NCI-H510A (cell line): ENCODE data around the gene NEUROD4.
"Not testable (repeated sequence)": the region's sequence is repeated elsewhere in the genome, so short reads cannot be mapped to it uniquely, and the experiment has no call there.

Experiments used
- DNase-seq: peaks from one replicate; lab custom pipeline; 2025; lab: John Stamatoyannopoulos, UW

Gene NEUROD4, protein sequence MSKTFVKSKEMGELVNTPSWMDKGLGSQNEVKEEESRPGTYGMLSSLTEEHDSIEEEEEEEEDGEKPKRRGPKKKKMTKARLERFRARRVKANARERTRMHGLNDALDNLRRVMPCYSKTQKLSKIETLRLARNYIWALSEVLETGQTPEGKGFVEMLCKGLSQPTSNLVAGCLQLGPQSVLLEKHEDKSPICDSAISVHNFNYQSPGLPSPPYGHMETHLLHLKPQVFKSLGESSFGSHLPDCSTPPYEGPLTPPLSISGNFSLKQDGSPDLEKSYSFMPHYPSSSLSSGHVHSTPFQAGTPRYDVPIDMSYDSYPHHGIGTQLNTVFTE

DNA sequence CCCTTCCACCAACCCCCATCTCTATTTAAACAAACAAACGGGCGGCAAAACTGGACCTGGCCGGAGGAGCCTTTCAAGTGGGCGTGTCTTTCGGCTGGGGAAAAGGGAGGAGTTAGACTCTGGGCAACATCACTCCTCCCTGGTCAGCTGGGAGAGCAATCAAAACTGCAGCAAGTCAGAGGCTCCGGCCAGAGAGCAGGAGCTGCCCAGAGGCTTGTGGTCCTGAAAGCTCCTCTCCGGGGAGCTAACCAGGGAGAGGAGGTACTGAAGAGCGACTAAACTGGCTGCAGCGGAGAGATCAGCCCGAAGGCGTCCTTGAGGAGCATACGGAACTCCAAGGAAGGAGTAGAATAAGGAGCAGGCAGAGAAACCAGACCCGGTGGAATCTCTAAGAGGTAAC, at the start of gene NEUROD4:
NEUROD4 (plus strand) TSS at position 191 of the 400 bp plus-strand sequence. CDS start 6,466 bp downstream, outside the sequence.
- peak; percentile 53 for DNase-seq

DNA sequence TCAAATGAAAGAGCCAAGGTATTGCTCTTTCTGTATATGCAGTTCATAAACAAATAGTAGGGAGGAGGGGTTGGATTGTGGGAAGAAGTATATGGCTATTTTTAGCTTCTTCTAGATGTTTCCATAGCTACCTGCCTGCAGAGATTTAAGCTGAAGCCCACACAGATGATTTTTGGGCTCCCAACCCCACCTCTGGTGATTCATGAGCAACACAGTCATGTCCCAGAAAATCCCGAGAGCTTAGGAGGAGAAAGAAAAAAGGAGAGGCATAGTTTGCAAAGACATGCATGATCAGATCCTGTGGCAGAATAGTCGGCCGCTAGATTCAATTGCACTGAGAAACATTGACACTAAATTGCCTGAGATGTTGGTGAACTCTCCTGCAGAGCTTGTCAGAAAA, 49.0 kb upstream of the NEUROD4 start:
- no peak for DNase-seq

DNA sequence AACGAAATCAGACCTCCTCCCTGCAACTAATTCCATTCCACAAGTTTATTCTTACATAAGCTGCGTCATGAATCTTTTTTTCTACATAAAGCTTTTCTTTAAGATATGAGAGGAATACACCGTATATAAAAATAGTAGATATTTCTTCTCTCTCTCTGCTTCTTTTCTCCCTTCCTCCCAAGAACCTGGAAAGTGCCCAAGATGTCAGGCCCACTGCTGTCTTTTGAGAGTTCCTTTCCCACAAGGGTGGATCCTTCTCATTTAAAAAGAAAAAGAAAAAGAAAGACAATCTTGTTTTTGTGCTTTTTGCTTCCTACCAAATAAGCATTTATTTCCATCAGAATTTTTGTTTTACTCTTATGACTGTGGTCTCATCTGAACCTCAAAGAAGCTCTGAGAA, 46.2 kb upstream of the NEUROD4 start:
- no peak for DNase-seq

DNA sequence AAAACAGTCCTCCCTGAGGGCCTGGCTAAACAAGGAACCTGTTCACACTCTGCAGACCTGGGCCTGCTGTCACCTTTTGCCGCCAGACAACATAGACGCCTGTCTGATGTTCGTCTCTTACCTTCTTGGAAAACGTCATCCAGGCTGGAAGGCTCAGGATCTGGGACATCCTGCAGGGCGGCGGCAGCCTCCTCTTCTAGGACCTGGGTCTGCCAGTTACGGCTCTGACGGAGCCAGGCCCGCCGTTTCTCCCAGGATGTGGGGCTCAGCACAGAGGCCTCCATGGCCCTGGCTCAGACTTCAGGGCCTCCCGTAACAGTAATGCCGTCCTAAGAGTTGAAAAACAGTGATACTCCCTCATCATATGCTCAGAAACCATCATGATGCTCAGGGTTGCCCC, 45.5 kb upstream of the NEUROD4 start:
- no peak for DNase-seq

DNA sequence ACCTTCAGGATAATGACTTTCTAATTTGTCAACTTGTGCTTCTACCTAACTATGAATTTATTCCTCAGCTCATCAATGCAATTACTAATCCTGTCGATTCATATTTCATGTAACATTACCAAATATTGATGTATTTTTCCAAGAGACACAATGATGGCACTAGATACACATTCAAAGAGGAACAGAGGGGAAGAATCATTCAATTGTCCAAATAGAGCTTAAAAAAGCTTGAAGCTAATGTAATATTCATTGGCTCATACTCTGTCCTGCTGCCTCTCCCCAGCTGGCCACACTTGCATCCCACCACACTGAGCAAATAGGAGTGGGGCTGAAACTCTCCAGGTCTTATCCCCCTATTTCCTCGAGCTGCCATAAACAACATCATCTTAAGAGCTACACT, 44.5 kb upstream of the NEUROD4 start:
- no peak for DNase-seq

DNA sequence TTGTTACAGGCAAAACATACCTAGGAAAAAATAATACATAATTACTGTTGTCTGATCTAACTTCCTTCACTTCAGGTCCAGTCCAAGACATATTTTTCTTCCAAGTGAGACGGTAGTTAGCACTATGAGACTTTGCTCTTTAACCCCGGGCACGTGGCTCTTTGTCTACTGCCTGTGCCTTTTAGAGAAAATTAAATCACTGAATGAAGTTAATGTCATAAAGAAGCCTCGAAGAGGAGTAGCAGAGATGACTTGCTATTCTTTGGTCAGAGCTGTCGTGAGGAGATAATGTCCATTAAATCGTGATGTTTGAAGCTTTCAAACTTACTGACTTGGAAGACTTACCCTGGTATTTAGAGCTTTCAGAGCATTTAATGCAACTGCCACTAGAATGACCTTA, 43.9 kb upstream of the NEUROD4 start:
- no peak for DNase-seq

DNA sequence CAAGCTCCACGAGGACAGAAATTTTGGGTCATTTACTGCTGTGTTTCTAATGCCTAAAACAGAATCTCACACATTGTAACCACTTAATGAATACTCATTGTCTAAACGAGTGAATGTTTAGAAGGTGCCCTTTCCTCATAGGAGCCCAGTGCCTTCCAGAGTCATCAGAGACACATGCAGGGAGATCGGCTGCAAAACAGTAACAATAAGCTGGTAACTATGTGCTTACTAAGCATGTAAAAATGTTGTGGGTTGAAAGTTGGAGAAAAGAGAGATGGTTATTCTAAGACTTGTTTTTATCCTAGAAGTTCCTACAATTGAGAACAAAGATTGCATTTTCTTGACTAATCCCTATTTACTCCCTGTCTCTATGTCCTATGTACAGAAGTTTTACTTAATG, 42.6 kb upstream of the NEUROD4 start:
- no peak for DNase-seq

DNA sequence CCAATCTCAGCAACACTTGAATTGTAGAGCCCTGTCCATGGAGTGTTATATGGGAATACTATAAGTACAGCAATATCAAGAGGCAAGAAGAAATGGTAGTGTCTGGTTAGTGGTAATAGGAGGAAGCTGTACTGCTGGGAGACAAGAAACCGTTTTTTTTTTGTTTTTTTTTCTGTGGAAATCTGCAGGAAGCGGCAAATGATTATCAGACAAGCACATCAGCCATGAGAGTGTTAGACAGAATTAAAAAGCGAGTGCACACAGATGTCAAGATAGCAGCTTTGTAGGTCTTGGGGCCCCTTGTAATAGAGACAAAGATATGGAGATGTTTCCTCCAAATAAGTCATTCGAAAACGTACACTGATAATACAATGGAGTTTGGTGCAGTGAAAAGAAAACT, 41.9 kb upstream of the NEUROD4 start:
- DNase-seq: no peak

DNA sequence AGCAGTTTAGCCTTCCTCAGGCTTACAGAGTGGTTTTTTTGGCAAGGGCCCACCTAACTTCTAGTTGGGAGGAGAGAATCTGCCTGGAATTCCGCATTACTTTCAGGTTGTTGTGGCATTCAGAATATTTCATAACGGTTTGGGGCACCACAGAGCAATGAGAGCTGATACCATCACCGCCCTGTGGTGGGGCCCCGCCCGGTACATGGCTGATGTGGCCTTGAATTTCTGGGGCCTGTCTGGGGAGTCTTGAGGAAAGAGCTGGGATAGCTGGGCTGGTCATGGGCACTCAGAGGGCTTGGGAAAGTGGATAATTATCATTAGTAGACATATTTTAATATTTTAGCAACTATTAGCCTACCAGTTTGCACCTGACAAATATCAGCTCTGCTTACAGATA, 39.4 kb upstream of the NEUROD4 start:
- no peak for DNase-seq

DNA sequence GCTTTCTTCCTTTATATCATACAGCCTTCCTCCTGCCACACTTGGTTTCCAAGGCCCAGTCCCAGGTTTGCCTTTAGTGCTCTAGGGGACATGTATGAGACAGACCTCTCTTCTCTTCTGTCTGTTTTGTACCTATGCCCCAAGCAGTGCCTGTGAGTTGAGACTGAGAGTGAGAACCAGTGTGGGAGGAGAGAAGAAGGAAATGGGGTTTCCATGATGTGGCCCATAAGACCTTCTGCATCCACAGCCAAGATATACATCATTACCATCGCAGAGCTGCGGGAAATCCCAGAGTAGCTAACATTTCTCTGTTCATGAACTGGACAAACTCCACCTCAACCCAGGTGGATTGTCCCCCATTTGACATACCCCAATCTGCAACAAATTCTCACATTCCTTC, 38.0 kb upstream of the NEUROD4 start:
- no peak for DNase-seq

DNA sequence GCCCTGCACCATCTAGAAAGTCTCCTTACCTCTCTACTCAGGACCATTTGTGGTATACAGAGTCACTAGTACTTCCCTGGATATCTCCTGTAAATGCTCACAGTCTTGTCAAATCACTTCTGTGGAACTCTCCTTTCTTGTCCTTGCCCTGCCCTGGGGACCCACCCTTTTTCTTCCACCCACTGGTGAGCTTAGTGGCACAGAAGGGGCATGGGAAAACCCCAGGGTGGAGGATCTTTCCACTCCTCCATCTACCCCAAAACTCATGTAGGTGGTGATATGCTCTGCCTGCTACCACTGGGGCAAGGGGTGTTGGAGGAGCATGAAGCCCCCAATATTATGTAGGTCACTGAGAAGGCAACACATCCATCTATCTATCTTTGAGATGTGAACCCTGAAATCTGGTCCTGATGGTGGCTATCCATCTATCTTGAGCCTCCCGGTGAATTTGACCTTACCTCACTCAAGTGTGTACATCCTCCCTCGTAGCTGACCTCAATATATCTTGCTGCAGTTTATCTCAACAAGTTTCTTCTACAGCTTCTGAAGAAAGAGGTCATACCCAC, 36.2 kb upstream of the NEUROD4 start:
- DNase-seq: no peak

DNA sequence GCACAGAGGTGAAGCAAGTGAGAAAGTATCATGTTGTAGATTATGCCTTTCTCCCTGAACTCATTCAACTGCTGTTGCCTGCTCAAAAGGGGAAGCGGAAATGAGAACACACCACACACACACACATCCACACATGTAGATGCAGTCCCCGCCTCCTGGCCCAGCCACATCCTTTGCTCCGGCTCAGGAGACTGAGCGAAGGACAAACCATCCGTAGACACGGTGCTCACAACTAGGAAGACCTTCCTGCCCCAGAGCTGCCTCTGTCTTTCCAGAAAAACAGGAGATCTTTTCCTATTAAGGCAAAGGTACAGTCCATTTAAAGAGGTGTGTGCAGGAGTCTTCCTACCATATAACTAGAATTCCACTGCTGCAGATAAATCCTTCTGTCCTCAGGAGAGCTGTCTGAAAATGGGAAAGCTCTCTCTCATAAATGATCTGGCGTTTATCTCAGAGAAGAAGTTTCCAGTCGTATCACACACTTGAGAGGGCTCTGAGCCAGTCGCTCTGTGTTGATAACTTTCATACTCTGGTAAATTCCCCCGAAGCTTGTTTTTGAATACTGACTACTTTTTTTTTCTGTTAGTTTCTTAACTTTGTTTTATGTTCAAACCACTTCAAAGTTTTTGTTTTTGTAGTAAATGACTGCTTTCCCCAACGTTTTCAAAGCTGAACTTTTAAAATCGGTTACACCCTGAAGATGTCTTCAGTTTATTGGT, 35.0 kb upstream of the NEUROD4 start, which contains the start of gene TESPA1:
TESPA1 (minus strand) TSS at position 105 of the 719 bp plus-strand sequence. CDS start 10,200 bp downstream, outside the sequence.
- DNase-seq: no peak

DNA sequence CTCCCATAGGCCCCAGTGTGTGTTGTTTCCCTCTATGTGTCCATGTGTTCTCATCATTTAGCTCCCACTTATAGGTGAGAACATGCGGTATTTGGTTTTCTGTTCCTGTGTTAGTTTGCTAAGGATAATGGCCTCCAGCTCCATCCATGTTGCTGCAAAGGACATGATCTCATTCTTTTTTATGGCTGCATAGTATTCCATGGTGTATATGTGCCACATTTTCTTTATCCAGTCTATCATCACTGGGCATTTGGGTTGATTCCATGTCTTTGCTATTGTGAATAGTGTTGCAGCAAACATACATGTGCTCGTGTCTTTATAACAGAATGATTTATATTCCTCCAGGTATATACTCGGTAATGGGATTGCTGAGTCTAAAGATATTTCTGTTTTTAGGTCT, 33.0 kb upstream of the NEUROD4 start:
- DNase-seq: not testable (repeated sequence)

DNA sequence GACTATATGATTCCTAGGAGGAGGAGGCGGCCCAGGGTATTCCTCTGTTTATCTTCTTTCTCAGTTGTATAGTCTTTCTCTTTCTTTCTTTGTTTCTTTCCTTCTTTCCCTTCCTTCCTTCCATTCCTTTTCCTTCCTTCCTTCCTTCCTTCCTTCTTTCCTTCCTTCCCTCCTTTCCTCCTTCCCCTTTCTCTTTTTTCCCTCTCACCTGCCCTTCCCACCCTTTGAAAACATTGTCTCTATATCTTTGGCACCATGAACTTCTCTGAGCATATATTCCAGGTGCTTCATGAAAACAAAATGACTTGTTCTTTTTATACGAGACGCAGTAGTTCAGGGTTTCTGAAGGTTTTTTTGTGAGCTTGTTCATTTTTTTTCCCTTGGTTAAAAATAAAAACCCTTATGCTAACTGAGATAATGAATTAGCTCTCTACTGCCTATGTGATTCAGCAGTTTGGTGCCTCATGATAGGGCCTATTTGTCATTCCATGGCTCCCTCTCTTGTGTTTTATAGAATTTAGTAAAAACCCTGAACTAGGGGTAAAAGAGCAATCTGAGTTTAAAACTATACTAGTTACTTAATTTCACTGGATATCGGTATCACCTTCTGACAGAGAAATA, 32.1 kb upstream of the NEUROD4 start:
- no peak for DNase-seq

DNA sequence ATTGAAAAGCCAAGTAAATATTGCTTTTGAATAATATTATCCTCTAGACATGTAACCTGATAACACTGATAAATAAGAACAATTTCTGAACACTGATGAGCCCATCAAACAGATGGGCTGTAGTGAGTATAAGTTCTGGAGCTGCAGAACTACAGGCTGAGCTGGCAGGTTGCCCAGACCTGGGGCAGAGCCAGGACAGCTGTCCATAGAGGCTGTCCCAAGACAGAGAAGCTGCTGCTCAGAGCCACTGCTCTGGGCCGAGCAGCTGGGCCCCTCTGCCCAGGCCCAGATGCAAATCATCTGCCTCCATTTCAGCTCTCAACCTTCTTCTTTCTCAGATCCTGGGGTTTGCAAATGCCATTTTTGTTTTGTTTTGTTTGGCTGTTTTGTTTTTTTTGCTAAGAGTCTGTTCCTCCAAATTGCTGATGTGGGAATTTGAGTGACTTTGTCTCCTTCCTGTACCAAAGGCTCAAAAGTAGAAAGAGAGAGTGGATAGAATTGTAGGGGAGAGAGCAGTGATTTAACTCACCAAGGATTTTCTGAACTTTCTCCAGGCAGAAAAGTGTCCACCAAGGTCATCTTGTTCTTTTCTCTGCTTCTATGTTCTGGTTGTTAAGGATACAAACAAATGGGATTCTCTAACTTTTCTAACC, 31.2 kb upstream of the NEUROD4 start:
- no peak for DNase-seq

DNA sequence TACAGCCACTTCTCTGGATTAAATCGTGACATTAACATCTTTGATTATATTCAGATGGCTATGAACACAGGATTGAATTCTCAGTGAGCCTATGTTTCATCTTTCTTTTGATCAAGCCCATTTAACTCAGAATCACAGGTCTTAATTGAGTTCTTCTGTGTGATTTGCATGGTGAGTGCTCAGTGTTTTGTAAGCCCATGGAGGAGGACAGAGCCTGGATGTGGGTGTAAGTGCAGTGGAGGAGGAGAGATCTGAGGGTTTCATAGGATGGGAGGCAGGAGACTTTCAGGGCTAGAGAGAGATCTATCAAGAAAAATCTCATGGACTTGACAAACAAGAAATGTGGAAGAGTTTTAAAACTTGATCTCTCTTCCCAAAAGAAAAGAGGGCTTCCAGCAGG, 29.9 kb upstream of the NEUROD4 start:
- DNase-seq: no peak

DNA sequence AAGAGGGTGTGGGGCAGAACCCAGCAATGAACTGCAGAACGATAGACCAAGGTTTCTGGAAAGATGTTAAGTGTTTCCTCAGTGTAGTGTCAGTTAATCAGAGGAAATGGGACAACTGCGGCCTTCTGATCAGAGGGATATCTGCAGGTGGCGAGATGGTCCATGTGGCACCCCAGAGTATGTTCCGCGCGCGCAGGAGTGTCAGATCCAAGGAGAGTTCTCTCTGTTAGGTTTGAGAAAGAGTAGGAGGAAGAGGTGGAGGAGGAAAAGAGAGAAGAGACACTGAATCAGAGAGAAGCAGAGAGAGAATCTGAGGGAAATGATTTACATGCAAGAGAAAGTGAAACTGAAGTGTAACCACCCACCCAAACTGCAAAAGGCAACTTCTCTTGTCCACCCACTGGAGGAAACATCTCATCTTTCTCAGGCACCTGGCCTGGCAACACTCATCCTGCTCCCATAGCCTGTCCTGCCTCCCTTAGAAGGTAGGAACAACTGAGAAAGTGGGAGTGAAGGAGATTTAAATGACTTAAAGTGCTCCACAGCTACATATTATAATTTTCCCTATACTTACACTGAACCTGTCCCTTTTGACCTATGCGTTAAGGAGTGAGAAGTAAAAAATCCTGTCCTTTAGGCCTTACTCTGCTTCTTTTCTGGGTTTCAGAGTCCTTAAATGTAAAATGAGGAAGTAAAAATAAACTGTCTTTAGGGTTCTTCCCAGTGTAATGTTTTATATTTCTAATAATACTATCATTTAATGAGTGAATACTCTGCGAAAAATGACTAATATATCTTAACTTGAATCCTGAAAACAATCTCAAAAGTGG, 28.4 kb upstream of the NEUROD4 start:
- no peak for DNase-seq

DNA sequence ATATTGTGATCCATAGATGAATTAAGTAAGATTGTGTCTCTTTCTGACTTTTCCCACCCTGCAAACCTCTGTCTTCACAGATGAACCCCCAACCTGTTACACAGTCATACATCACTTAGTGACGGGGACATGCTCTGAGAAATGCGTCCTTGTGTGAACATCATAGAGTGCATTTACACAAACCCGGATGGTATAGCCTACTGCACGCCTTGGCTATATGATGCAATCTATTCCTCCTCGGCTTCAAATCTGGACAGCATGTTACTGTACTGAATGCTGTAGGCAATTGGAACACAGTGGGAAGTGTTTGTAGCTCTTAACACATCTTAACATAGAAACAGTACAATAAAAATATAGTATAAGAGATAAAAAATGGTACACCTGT, 27.8 kb upstream of the NEUROD4 start:
- DNase-seq: no peak

DNA sequence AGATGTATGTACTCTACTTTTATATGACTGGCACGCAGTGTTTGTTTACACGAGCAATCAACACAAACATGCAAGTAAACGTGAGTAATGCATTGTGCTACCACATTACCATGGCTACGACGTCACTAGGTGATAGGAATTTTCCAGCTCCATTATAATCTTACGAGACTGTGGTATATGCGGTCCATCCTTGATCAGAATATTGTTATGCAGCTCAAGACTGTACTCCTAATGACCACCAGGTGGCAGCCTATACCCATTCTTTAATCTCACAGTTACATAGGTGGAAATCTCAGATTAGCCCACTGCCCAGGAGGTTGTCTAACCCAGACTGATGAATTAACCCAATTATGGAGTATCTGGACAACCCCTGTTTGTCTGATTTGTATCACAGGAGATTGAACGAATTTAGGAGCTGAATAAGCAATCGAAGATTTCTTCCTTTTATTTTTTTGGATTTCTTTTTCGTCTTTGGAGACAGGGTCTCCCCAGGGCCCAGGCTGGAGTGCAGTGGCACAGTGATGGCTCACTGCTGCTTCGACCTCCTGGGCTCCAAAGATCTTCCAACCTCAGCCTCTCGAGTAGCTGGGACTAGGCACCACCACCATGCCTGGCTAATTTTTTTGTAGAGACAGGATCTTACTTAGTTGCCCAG, 26.5 kb upstream of the NEUROD4 start:
- DNase-seq: peak; percentile 39

DNA sequence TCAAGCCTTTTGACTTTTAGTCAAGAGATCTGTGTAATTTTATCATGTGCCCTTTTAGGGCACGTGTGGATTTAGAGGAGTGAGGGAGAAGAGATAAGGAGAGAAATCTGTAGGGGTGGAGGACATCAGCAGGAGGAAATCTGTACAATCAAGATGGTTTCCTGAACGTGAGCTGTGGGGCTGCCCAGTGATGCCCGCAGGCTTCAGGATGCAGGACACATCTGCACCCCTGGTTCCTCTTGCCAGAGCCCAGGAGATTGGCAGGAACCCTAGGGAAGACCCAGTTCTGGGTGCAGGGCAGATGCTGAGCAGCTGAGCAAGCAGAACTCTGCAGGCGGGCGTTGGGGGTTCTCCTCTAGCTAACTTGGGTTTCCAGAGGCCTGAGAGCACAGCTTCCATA, 23.6 kb upstream of the NEUROD4 start:
- DNase-seq: no peak
